Tibial artery (tissue), 4 donors: ENCODE results near the gene MUC5B.

Experiments
- DNase-seq, 2 donors: peaks; one replicate each; pipeline ENCODE4 v3.0.0-alpha.2; 2019
- H3K27ac ChIP-seq, 2 donors: fragments of 200-600 bp; sonication (generic) in 1 of 2; 1 replicate in 1 of 2; 2 replicates in 1 of 2; pipeline ENCODE4 v1.5.1; 2018 to 2019; ENCODE audit warnings: mild to moderate bottlenecking in 1 of 2
- H3K27me3 ChIP-seq, 2 donors: fragments of 200-600 bp; sonication (generic) in 1 of 2; one replicate each; pipeline versions ENCODE4 v1.5.1 to v1.6.0; 2016 to 2019
- H3K36me3 ChIP-seq, 3 donors: fragments of 200-600 bp; sonication (generic) in 2 of 3; one replicate each; pipeline ENCODE4 v1.5.1; 2016 to 2019; ENCODE audit warnings: mild to moderate bottlenecking in 2 of 3
- H3K4me1 ChIP-seq, 4 donors: fragments of 200-600 bp; sonication (generic) in 2 of 4; 1 replicate in 3 of 4; 2 replicates in 1 of 4; pipeline ENCODE4 v1.5.1; 2016 to 2019
- H3K4me3 ChIP-seq, 2 donors: fragments of 200-600 bp; sonication (generic) in 1 of 2; 1 replicate in 1 of 2; 2 replicates in 1 of 2; pipeline ENCODE4 v1.5.1; 2018 to 2019; ENCODE audit warnings: mild to moderate bottlenecking in 2 of 2
- H3K9me3 ChIP-seq, 3 donors: fragments of 200-600 bp; sonication (generic) in 1 of 3; one replicate each; pipeline ENCODE4 v1.5.1; 2016 to 2019
- CTCF ChIP-seq, 2 experiments: fragments of 200-600 bp in 1 of 2; fragments of 450-650 bp in 1 of 2; IDR thresholded peaks; one replicate each; pipeline ENCODE4 v1.5.1; 2017 to 2019; ENCODE audit warnings: antibody characterized with exemption in 2 of 2, mild to moderate bottlenecking in 1 of 2, moderate library complexity in 1 of 2
- intact Hi-C: fragments of 100-400 bp; cut with DNase I; formaldehyde crosslinking; loops from one replicate; pipeline ENCODE4 v1.15.0; 2023; ENCODE audit warnings: low total_unique reads

MUC5B gene

DNA sequence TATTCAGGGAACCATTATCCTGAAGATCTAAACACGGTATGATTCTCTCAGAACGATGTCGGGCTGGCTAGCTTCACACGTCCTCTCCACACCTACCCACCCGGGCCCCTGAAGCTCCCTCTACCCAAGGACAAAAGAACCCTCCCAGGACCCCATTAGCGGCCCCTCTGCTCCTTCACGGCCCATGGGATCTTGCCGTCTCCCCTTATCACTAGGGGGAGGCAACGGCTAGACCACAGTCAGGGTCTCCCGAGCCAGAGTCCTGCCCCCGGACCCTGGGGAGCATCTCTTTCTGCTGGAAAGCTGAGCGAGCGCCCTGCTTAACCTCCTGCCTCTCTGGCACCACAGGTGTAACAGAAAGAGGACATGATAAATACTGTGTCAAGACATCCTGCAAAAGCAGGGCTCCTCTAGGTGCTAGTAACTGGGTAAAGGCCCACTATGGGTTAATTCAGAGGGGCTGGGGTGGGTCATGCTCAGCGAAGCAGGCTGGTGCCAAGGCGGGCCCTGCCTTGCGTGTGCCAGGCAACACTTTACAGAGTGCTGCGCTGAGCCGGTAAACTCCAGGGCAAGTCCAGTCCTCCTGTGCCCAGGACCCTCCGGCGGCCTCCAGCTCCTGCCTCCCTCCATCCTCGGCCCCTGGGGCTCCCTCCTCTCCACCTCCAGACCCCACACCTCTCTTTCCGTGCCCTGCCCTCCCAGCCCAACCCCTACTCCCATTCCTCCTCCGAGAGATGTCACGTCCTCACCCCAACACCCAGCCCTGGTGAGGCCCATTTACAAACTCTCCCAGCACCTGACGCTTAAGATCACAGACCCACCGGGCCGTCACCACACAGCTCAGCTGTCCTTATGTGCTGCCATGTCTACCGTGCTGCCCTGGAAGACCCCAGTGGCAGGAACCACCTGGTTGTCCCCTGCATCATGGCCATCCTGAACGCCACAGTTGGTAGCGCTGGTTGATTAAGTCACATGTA, 83.6 kb downstream of the MUC5B start:
- no peak overlapping the region for H3K4me3 ChIP-seq
- peaks cover 0 to 17% (median 12%) of the 10 kb centered on the region in 3 donors for H3K36me3 ChIP-seq
- no peaks in the 10 kb centered on the region for H3K27me3 ChIP-seq
- no peak overlapping the region for H3K27ac ChIP-seq
- no peak for TF ChIP-seq CTCF (IDR thresholded peaks at IDR 0.05)
- intact Hi-C loops, result loop anchor here (5.0 to 10.0 kb wide), 2 partner anchors 151 to 208 kb away; no protein-coding TSS in a partner anchor
- H3K4me1 ChIP-seq, result peaks cover 0 to 69% (median 50%) of the 10 kb centered on the region in 4 donors
- H3K9me3 ChIP-seq, result no peaks in the 10 kb centered on the region
- DNase-seq, result no peak

DNA sequence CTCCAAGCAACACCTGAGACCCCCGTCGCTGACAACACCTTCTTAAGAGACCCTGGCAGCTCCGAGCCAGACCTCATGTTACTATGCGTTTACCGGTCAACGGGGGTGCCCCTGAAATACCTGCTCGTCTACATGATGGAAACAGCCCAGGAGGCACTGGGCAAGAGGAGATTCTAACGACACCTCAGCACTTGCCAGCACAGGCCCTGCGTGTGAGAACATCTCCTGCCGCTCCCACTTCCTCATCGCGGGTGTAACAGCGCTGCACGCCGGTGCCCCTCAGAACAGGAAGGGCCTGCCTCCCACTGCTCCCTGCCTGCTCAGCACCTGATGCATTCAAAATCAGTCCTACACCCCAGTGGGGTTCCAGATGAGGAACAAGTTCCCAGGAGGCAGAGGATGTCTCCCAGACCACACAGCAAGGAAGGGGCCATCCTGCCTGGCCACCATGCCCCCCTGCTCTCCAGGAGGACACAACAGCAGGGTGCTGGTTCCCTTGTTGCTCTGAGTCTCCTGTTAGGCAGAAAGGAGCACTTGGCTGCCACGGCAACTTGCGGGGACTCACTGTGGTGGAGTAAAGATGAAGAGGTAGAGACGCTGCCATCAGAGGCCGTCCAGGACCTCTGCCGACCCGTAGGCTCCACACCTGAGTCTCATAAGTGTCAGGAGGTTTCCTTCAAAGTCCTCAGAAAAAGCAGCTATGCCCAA, 84.5 kb downstream of the MUC5B start:
- H3K36me3 ChIP-seq, result peaks cover 0 to 17% (median 12%) of the 10 kb centered on the region in 3 donors
- H3K4me1 ChIP-seq, result peaks cover 0 to 63% (median 50%) of the 10 kb centered on the region in 4 donors
- no peak for TF ChIP-seq CTCF (IDR thresholded peaks at IDR 0.05)
- H3K27me3 ChIP-seq, result no peaks in the 10 kb centered on the region
- DNase-seq, result no peak
- intact Hi-C loops, result loop anchor here (5.0 to 10.0 kb wide), 2 partner anchors 150 to 207 kb away; no protein-coding TSS in a partner anchor
- no peak overlapping the region for H3K4me3 ChIP-seq
- H3K9me3 ChIP-seq, result peaks cover 0 to 3% (median 0%) of the 10 kb centered on the region in 3 donors
- no peak overlapping the region for H3K27ac ChIP-seq

- no peaks in the 10 kb centered on the region for H3K27me3 ChIP-seq
- peaks cover 0 to 54% (median 46%) of the 10 kb centered on the region in 4 donors for H3K4me1 ChIP-seq
- H3K4me3 ChIP-seq, result peak overlapping the region; percentile 90 to 92
- peak overlapping the region in 1 of 2 donors; percentile 87 for H3K27ac ChIP-seq
- H3K9me3 ChIP-seq, result peaks cover 0 to 3% (median 0%) of the 10 kb centered on the region in 3 donors
- TF ChIP-seq CTCF (IDR thresholded peaks at IDR 0.05), result no peak
- peaks cover 0 to 17% (median 12%) of the 10 kb centered on the region in 3 donors for H3K36me3 ChIP-seq
- intact Hi-C loops, result loop anchor here (5.0 to 10.0 kb wide), 2 partner anchors 149 to 207 kb away; no protein-coding TSS in a partner anchor
- no peak for DNase-seq
Measured at GRCh38 chr11:1307998-1308742, 85.3 kb downstream of the MUC5B start.

GRCh38 chr11:1308743-1309497, 86.1 kb downstream of the MUC5B start:
- Histone ChIP-seq H3K27me3 (no peaks in the 10 kb centered on the region), H3K4me1 (peaks cover 0 to 47% (median 40%) of the 10 kb centered on the region in 4 donors), H3K9me3 (peaks cover 0 to 3% (median 0%) of the 10 kb centered on the region in 3 donors), H3K27ac (peak overlapping the region; percentile 87 to 97), H3K36me3 (peaks cover 0 to 17% (median 12%) of the 10 kb centered on the region in 3 donors), H3K4me3 (peak overlapping the region; percentile 90 to 92)
- DNase-seq, result peak in 1 of 2 donors; percentile 72
- no peak for TF ChIP-seq CTCF (IDR thresholded peaks at IDR 0.05)
- intact Hi-C loops, result loop anchor here (5.0 to 10.0 kb wide), 2 partner anchors 148 to 206 kb away; no protein-coding TSS in a partner anchor
